Fibroblast of skin of left quadriceps (primary cell): ENCODE results near the gene EMID1.

Source experiments
- DNase-seq, 2 experiments: peaks; one replicate each; pipeline ENCODE4 v3.0.0-alpha.2; 2013; ENCODE audit warnings: low read depth in 2 of 2

EMID1 gene

GRCh38 chr22:29205594-29206371 is at the start of gene EMID1:
EMID1 (plus strand) TSS chr22:29205896; CDS start chr22:29206039, 143 bp downstream.
- no peak for DNase-seq

GRCh38 chr22:29155966-29156365 is 49.7 kb upstream of the EMID1 start:
- no peak for DNase-seq

GRCh38 chr22:29156507-29156906 is 49.2 kb upstream of the EMID1 start:
- DNase-seq: no peak

GRCh38 chr22:29157759-29158535 is 47.7 kb upstream of the EMID1 start:
- no peak for DNase-seq

- DNase-seq: no peak
Observed at GRCh38 chr22:29158546-29158945, 47.1 kb upstream of the EMID1 start.

GRCh38 chr22:29163808-29164207 is 41.9 kb upstream of the EMID1 start:
- DNase-seq: no peak

- no peak for DNase-seq
Observed at GRCh38 chr22:29165321-29166060, 40.2 kb upstream of the EMID1 start.

- no peak for DNase-seq
Observed at GRCh38 chr22:29166180-29166579, 39.5 kb upstream of the EMID1 start.

GRCh38 chr22:29167032-29167911 is 38.4 kb upstream of the EMID1 start:
- DNase-seq: no peak

- no peak for DNase-seq
Observed at GRCh38 chr22:29171721-29172120, 34.0 kb upstream of the EMID1 start.

- DNase-seq: no peak
Observed at GRCh38 chr22:29172216-29172615, 33.5 kb upstream of the EMID1 start.

GRCh38 chr22:29175312-29175835 is 30.3 kb upstream of the EMID1 start:
- DNase-seq: no peak

GRCh38 chr22:29183971-29184848 is 21.5 kb upstream of the EMID1 start:
- no peak for DNase-seq

- DNase-seq: no peak
Observed at GRCh38 chr22:29184849-29185490, 20.7 kb upstream of the EMID1 start.

- DNase-seq: no peak
Observed at GRCh38 chr22:29186302-29186701, 19.4 kb upstream of the EMID1 start.

GRCh38 chr22:29187831-29188230 is 17.9 kb upstream of the EMID1 start:
- DNase-seq: no peak

GRCh38 chr22:29190051-29190450 is 15.6 kb upstream of the EMID1 start:
- DNase-seq: no peak

- no peak for DNase-seq
Observed at GRCh38 chr22:29190918-29191317, 14.8 kb upstream of the EMID1 start.

- DNase-seq: no peak
Observed at GRCh38 chr22:29193021-29193420, 12.7 kb upstream of the EMID1 start.

GRCh38 chr22:29194184-29194583 is 11.5 kb upstream of the EMID1 start:
- DNase-seq: no peak
